Hypothalamus (tissue), 51 donors: ENCODE results near the gene TIGAR.
A peak's percentile ranks its signal among the peaks of the same experiment; 100 is the strongest.

Source experiments
- DNase-seq, 51 donors: peaks; one replicate each; lab custom pipeline; 2025; lab: John Stamatoyannopoulos, UW

The TIGAR gene, protein sequence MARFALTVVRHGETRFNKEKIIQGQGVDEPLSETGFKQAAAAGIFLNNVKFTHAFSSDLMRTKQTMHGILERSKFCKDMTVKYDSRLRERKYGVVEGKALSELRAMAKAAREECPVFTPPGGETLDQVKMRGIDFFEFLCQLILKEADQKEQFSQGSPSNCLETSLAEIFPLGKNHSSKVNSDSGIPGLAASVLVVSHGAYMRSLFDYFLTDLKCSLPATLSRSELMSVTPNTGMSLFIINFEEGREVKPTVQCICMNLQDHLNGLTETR

DNA sequence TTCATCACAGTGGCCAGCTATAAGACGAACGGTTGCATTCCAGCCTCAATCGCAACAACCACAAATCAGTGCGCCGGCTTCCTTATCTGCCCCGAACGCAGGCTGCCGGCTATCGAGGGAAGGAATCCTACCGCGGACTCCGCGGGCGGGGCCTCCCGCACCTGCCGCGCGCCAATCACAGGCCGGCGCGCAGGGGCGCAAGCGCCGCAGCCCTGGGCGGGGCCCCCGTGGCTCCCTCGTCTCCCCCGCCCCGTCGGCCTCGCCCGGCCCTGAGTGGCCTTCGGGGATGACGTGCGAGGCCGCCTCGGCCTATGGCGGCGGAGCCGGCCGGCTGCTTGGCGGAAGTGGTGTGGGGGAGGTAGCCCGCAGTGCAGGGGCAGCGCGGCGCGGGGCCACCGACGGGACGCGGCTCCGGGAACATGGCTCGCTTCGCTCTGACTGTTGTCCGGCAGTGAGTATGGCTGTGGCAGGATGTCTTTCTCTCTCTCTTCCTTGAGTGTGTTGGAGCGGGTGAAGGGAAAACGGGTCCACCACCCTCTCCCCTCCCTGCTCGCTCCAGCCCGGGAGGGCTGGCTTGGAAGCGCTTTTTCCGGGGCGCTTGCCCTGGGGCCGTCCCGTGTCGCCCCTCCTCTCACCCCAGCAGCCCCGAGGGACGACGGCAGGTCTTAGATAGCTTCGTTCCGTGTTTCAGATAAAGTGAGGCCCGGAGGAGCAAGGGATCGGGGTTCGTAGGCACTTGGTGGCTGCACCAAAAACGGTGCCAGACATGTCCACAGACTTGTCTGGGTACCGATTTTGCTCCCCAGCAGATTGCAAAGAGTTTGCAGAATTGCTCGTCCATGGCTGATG is at the start of gene TIGAR:
Gene TIGAR (plus strand): TSS at position 361 of the 849 bp plus-strand sequence. CDS start 59 bp downstream, at position 420.
- peak; percentile 49 to 97 (median 88) for DNase-seq

GRCh38 chr12:4271717-4272423 is 49.1 kb upstream of the TIGAR start:
- peak in 24 of 51 donors; percentile 29 to 83 (median 48) for DNase-seq

DNA sequence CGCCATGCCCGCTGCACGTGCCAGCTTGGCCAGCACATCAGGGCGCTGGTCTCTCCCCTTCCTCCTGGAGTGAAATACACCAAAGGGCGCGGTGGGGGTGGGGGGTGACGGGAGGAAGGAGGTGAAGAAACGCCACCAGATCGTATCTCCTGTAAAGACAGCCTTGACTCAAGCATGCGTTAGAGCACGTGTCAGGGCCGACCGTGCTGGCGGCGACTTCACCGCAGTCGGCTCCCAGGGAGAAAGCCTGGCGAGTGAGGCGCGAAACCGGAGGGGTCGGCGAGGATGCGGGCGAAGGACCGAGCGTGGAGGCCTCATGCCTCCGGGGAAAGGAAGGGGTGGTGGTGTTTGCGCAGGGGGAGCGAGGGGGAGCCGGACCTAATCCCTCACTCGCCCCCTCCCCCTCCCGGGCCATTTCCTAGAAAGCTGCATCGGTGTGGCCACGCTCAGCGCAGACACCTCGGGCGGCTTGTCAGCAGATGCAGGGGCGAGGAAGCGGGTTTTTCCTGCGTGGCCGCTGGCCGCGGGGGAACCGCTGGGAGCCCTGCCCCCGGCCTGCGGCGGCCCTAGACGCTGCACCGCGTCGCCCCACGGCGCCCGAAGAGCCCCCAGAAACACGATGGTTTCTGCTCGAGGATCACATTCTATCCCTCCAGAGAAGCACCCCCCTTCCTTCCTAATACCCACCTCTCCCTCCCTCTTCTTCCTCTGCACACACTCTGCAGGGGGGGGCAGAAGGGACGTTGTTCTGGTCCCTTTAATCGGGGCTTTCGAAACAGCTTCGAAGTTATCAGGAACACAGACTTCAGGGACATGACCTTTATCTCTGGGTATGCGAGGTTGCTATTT is 48.4 kb upstream of the TIGAR start:
- DNase-seq = peak in 6 of 51 donors; percentile 24 to 67 (median 52)

GRCh38 chr12:4273273-4273651 is 47.8 kb upstream of the TIGAR start:
- DNase-seq = no peak

GRCh38 chr12:4273652-4274395 is 47.2 kb upstream of the TIGAR start, which contains the start of gene CCND2:
Gene CCND2 (plus strand): TSS chr12:4273762. CDS start chr12:4274041, 279 bp downstream.
- peak in 39 of 51 donors; percentile 31 to 86 (median 67) for DNase-seq

DNA sequence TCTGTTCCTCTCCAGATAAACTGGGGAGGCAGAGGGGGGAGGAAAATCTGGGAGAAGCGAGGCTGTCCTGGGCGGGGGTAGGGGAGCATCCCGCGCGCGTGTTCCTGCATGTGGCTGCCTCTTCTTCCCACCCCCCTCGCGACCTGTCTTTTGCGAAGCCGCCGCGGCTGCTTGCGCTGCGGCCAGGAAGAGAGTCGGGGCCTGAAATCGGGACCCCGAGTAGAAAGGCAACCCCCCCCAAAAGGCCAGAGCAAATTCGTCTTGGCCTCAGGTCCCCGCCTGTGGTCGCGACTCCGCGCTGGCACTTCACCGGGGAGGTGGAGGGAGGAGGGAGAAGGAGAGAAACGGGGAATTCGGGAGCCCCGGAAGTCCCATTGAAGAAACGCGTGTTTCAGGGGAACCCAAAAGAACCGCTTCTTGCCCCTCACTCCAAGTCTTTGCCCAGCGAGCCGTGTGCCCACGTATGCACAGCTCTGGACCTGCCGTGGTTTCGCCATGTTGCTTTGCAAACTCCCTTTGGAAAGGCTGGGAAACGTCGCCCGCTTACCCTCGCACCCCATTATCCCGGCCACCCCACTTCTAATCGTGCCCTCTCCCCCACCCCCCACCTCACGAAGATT is 46.5 kb upstream of the TIGAR start:
- no peak for DNase-seq

- DNase-seq = peak in 1 of 51 donors; percentile 40
Observed at GRCh38 chr12:4275016-4275869, 45.8 kb upstream of the TIGAR start.

- DNase-seq = no peak
Observed at GRCh38 chr12:4275870-4276301, 45.1 kb upstream of the TIGAR start.

- DNase-seq = peak in 44 of 51 donors; percentile 36 to 89 (median 72)
Observed at GRCh38 chr12:4276524-4277204, 44.3 kb upstream of the TIGAR start.

DNA sequence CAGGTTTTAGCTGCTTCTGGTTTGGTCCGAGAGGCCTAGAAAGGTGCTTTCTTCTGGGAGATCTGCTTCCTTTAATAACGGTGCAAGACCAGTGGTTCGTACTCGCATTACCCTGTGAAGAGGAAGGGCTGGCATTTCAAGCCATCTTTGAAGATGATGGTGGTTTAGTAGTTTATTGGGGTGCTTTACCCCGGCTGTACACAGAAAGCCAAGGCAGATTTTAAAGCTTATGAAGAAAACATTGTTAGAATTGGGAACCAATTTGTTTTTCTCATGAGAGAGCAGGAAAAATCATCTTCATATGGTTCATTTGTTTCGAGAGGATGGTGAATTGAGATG is 43.8 kb upstream of the TIGAR start:
- no peak for DNase-seq

DNA sequence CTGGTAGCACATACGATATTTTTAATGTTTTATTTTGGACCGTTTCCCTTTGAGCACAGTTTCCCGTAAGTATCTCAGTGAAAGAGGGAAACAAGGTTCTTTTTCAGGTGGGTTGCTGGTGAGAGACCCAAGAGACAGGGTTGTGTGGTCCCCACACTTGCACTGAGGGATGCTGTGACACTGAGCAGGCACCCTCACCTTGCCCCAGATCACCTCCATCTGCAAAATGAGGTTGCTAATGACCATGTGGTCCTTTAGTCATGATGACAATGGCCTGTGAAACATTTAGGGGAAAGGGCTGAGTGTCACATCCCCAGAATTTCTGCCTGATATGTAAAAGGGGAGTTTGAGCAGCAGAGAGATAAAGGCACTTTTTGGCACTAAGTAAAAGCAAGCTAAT is 43.2 kb upstream of the TIGAR start:
- DNase-seq = no peak

DNA sequence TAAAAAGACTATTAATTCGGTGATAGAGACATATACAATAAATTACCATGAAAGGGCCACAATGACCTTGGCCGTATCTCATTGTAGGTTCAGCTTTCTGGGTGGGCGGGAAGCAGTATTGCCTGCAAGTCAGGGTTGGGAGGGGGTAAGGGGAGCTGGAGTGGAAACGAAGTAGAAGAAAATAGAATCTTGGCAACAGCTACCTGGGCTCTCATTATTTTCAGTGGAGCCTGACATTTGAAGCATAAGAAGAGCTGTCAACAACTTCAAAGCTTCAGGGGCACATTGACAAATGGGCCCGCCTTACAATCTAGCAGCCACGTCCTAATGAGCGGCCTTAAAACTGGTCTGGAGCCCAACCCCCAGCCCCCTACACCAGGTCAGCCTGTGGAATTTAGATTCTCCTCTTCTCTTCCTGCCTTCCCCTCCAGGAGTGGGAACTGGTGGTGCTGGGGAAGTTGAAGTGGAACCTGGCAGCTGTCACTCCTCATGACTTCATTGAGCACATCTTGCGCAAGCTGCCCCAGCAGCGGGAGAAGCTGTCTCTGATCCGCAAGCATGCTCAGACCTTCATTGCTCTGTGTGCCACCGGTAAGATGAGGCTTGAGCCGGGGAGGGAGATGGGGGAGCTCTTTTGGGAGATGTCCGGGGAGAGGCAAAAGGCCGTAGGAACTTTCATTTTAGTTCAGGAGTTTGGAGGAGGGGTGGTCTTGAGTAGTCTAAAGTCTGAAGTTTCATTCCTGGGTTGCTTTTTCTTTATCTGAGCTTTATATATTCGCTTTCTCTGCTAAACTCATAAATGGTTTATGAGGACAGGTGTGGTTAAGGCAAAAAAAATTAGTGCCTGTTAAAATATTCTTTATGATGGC is 42.5 kb upstream of the TIGAR start:
- DNase-seq = peak in 10 of 51 donors; percentile 24 to 52 (median 42)

GRCh38 chr12:4279198-4279690 is 41.8 kb upstream of the TIGAR start:
- no peak for DNase-seq

DNA sequence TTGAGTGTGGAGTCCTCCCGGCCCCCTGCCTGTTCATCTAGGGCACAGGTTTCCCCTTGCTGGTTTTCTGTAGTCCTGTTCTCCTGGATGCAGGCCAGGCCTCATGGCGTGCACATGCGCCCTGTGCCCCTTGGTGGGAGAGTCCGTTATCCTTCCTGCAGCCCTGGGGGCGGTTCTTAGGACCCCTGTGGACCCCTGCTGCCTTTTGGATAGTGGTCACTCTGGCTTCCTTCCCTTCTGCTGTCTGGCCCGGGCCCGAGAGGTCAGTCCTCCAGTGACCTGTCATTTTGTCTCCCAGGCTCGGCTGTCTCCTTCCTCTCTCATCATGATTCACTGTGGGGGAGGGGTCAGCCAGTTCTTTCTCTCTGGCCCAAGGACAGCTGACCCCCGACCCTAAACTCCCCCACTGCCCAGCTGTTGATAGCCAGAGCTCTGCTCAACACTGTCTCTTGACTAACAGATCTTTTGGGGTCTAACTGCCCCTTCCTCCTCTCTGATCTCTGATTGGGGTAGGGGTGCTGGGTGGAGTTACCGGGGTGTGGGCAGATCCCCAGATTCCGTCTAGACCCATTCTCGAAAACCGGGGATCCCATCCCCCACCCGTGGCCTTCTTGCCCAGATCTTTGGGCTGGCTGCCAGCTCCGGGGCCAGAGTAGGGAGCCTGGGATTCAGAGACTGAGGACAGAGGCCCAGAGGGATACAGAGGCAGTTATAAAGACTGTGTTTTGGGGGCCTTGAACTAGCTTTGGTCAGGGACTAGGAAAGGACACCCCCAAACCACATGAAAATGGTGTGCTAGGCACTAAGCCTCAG is 40.5 kb upstream of the TIGAR start:
- peak in 1 of 51 donors; percentile 36 for DNase-seq

GRCh38 chr12:4281173-4281654 is 39.8 kb upstream of the TIGAR start:
- no peak for DNase-seq
